Stimulated activated CD8-positive, alpha-beta memory T cell treated with anti-CD3 and anti-CD28 coated beads, Interleukin-7, amount 100 ng/mL, for 48 hours (primary cell): ENCODE measurements around the gene WNK2.

ENCODE experiments used
- DNase-seq, 2 donors: peaks; one replicate each; pipeline ENCODE4 v3.0.0-alpha.2; 2020; ENCODE audit warnings: low read depth in 1 of 2; ENCODE audit errors: extremely low read depth in 1 of 2

WNK2 gene

GRCh38 chr9:93198117-93198837 is 14.3 kb downstream of the WNK2 start:
- DNase-seq: no peak

DNA sequence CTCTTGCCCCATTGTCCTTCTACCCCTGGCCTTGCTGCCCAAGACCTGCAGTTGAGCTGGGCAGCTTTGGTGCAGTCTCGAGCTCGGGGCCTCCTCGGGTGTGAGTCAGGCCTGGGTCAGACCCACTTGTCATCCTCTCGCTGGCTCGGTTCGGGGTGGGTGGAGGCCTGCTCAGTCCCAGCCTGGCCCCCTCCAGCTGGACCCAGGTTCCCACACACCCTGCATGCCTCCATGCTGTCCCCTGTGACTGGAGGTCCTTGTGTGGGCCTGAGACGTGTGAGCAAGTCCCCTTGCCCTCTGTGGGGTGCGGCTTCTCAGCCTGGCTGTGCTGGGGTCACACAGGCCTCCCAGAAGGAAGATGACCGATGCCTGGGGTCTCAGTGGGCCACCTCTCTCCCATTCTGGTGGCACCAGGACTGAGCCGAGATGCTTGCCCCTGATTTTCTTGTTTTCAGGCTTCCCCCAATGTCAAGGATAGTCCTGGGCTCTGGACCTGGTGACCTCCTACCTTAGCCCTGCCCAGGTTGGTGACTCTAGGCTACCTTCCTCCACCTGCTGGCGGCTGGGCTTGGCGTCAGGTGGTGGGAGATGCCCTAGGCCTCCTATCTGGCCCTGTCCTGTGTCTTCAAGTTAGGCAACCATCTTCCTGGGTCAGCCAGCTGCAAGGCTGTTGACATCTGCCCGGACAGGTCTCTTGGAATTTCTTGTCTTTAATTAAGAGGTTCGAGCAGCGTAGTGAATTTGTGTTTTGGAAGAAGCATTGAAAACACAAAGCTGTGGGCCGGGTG is 15.1 kb downstream of the WNK2 start:
- DNase-seq: no peak

- no peak for DNase-seq
These were observed 16.5 kb downstream of the WNK2 start for GRCh38 chr9:93200449-93200742.

GRCh38 chr9:93200989-93201334 is 17.0 kb downstream of the WNK2 start:
- no peak for DNase-seq

- no peak for DNase-seq
These were observed 19.2 kb downstream of the WNK2 start for GRCh38 chr9:93203026-93203717.

DNA sequence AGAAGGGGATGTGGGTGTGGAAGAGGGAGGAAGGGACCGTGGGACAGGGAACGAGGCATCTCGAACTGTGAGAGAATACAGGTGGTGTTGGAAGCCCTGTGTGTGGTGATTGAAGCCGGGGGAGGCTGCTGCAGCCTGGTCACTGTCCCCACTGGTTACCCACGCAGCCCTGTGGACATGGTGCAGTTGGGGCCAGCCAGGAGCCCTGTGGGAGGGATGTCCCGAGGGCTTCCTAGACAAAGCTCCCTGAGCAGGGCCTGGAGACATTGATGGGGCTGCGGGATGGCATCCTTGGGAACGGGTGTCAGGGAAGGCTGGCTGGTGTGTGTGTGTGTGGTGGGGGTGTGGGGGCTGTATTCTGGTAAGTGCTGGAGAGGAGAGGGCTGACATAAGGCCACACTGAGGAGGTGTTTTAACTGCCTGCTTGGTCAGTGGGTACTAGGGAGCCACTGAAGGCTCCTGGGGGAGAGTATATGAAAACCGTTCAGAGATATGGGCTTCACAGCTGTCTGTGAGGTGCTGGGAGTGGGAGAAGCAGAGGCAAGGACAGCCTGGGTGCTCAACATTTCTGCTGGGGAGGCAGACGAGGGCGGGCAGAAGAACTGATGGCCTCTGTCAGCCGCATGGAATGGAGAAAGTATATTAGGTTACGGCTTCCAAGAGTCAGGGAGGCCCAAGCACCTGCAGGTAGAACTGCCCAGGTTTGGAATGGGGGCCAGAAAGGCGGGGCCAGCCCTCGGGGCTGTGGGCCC is 20.0 kb downstream of the WNK2 start:
- DNase-seq: no peak

DNA sequence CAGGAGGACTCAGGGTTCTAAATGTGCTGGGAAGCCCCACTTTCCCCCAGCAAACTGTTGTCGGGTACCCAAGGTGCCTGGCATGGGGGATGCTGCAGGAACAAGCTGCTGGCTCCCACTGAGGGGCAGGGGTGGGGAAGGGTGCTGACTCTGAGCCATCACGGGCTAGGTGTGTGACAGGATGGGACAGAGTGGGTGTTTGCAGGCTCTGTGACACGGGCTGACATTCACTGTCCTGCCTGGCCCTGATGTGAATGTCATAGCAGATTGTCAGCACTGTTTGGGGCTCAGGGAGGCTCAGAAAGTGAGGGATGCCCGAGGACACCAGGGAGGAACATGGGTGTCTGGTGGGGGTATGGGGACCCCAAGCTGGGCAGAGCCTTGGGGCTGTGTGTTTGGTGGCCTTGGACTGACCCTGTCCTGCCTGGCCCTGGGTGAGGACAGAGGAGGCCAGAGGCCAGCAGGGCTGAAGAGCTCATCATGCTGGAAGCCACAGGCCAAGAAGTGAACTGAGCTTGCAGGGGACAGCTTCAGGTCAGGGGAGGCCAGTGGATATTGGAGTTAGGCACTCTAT is 20.6 kb downstream of the WNK2 start:
- DNase-seq: no peak

GRCh38 chr9:93205045-93205768 is 21.3 kb downstream of the WNK2 start:
- DNase-seq: no peak

DNA sequence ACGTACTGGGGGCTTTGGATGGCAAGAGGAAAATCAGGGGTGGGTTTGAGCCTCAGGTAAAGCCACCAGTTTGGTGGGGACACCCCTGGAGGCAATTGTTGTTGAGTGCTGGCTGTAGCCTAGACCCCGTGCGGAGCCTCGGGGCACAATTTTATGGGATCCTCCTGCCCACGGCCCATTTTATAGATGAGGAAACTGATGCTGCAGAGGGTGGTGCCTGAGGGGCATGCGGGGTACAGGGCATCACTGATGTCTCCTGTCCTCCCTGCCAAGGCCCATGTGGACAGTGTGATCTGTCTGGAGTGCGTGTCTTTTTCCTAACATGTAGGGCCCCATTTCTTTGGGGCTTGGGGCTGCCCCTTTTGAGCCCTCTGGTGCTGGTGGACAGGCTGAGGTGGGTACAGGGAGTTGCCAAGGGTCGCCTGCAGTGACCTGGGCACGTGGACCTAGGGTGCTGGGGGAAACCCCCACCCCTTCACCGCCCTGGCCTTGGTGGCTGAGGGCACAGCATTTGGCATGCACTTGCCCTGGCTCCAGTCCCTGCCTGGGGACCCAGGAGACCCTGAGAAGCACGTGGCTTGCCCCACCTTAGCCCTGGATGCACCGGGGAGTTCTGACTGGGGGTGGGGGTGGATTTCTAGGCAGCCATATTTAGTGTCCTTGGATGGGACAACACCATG is 22.1 kb downstream of the WNK2 start:
- no peak for DNase-seq

DNA sequence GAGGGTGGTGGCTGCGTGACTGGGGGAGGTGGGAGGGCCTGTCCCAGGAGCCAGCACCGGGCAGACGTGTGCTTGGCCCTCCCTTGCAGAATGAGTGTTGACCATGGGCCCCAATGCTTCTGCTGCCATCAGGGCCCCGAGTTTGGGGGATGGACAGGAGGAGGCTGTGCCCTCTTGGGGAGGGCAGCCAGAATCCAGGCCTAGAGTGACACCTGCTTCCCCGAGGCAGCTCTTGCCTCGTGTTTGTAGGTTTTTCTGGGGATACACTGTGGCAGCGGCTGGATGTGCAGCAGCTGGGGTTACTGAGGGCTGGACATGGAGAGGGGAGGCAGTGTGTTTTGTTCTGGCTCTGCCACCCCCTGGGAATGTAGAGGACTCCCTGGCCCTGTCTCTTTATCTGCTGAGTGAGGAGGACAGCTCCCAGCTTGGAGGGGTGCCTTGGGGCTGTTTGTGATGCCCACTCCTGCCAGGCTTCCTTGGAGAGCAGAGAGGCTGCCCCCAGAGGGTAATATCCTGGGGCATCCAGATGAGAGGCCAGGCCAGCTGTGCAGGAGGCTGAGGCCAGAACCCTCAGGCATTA is 22.7 kb downstream of the WNK2 start:
- DNase-seq: no peak

GRCh38 chr9:93207326-93207814 is 23.4 kb downstream of the WNK2 start:
- no peak for DNase-seq

DNA sequence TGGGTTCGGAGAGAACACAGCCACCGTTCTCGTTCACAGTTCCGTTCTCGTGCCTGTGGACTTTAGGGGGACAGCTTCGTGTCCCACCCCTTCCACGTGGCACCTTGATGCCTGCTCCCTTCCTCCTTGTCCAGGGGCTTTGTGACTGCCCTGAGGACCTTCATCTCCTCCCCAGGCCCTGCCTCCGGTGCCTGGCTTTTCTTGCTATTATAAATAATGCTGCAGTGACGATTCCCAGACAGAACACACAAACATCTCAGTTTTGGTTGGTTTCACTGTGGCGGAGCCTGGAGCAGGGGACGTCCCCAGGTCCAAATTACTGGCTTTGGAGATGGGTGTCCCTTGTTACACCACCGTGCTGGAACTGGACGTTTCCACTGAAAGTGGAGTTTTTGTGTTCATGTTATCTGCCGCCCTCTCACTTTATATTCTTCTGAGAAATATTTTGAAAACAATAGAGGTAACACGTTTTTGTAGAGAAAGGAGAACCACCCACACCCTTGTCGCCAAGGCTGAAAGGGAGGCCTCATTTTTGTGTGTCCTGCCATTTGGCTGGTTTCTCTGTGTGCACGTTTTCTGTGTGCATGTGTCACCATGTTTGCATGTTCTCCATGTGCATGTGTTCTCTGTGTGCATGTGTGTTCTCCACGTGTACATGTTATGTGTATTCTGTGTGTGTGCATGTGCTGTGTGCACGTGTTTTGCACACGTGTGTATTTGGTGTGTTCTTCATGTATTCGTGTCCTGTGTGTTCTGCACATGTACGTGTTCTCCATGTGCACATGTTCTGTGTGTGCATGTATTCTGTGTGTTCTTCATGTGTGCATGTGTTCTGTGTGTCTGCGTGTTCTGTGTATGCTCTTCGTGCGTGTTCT is 24.2 kb downstream of the WNK2 start:
- no peak for DNase-seq

GRCh38 chr9:93209097-93209496 is 25.2 kb downstream of the WNK2 start:
- no peak for DNase-seq

DNA sequence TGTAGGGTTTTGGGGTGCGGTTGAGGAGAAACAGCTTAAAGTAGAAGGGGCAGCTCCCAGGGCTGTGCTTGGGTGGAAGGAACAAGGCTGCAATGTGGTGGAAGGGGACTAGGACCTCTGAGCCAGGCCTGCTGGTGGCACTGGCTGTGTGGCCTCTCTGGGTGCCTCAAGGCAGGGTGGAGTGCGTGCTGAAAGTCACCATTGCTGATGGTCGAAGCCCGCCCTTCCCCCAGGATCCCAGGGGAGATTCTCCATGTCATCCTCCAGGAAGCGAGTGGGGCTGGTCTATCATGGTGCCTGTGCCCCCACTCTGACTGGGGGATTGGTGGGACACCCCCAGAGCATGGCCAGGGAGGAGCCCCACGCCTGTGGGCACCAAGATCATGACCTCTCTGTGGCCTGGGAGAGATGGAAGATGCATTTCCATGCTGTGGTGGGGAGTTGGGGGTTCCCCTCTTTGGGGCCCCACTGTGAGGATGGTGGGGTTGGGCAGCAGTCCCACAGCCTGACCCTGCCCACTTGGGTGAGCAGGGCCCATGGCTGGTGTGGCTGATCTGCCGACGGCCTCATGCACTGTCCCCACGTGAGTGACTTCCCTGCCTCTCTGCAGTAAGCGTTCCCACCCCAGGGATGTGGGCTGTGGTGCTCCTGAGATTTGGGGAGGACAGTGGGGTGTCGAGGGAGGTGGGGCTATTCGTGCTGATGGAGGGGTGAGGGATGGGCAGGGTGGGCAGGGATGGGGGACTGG is 25.8 kb downstream of the WNK2 start:
- no peak for DNase-seq

DNA sequence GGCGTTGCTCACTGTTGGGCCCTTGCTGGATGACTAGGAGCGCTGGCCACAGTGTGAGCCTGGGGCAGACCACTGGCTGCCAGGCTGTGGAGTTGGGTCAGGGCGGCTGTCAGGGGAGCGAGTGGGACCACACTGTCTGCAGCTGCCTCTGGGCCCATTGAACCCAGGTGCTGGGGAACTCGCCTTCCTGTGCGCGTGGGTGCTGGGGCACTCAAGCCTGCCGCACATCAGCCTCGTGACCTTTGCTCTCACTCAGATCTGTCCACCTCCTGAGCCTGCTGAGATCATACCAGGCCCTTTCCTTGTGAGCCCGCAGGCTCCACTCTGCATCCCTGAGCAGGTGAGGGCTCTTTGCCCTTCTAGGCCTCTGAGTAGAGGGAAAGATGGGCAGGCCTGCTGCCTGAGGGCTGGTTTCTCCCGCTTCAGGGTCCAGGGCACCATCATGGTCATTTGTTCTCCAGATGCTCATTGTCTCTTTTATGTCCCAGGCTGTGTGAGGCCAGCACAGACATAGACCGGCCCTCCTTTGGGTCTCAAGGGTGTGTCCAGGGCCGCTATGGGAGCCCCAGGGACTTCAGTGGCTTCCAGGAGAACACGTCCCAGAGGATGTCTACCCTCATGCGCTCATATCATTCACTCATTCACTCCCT is 26.5 kb downstream of the WNK2 start:
- no peak for DNase-seq

DNA sequence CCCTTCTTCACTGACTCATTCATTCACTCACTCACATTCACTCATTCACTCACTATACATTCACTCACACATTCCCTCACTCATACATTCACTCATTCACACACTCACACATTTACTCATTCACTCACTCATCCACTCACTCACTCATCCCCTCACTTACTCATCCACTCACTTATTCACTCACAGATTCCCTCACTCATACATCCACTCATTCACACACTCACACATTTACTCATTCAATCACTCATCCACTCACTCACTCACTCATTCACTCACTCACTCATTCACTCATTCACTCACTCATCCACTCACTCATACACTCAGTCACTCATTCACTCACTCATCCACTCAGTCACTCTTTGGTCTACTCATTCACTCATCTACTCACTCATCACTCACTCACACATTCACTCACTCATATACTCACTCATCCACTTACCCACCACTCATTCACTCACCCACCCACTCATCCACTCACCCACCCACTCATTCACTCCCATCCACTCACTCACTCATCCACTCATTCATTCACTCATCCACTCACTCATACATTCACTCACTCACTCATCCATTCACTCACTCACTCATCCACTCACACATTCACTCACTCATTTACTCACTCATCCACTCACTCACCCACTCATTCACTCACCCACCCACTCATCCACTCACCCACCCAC is 27.2 kb downstream of the WNK2 start:
- no peak for DNase-seq

DNA sequence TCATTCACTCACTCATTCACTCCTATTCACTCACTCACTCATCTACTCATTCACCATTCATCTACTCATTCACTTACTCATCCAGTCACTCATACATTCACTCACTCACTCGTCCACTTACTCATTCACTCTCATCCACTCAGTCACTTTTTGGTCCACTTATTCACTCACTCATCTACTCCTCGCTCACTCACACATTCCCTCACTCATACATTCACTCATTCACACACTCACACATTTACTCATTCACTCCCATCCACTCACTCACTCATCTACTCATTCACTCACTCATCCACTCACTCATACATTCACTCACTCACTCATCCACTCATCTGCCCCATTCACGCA is 27.7 kb downstream of the WNK2 start:
- DNase-seq: no peak
